GM23338 (cell line): ENCODE measurements around the gene CARD9.

Source experiments
- CREB1 ChIP-seq: fragments of 250-450 bp; sonication (Bioruptor Pico); IDR thresholded peaks from 2 replicates; pipeline ENCODE4 v1.5.0; 2020; ENCODE audit warnings: low read depth, mild to moderate bottlenecking, moderate library complexity
- CTCF ChIP-seq, 2 experiments: fragments of 200-600 bp in 1 of 2; sonication (generic) in 1 of 2; conservative IDR thresholded peaks; 2 replicates each; pipeline versions ENCODE4 v1.5.1 to v1.6.1; 2016 to 2017; ENCODE audit warnings: antibody characterized with exemption in 2 of 2, low read depth in 2 of 2, mild to moderate bottlenecking in 2 of 2, moderate library complexity in 1 of 2
- ETS1 ChIP-seq: IDR thresholded peaks from 2 replicates; pipeline ENCODE4 v1.6.1; 2016; ENCODE audit warnings: antibody characterized with exemption
- EZH2 ChIP-seq: fragments of 200-600 bp; sonication (generic); IDR thresholded peaks from one replicate; pipeline ENCODE4 v1.8.0; 2017; ENCODE audit warnings: antibody characterized with exemption, mild to moderate bottlenecking, low read depth; ENCODE audit not compliant: unreplicated experiment
- EZH2phosphoT487 ChIP-seq: fragments of 200-600 bp; sonication (generic); IDR thresholded peaks from one replicate; pipeline ENCODE4 v1.8.1; 2018; ENCODE audit warnings: antibody characterized with exemption; ENCODE audit not compliant: unreplicated experiment
- JUNB ChIP-seq: IDR thresholded peaks from one replicate; pipeline ENCODE4 v1.6.1; 2016; ENCODE audit warnings: antibody characterized with exemption; ENCODE audit not compliant: unreplicated experiment
- NANOG ChIP-seq: IDR thresholded peaks from 2 replicates; pipeline ENCODE4 v1.6.1; 2016; ENCODE audit warnings: antibody characterized with exemption, borderline replicate concordance
- POLR2AphosphoS5 ChIP-seq: IDR thresholded peaks from 2 replicates; pipeline ENCODE4 v1.6.1; 2016; ENCODE audit warnings: antibody characterized with exemption, low read depth
- ZNF114 ChIP-seq: fragments of 250-450 bp; sonication (Bioruptor Pico); IDR thresholded peaks from 2 replicates; pipeline ENCODE4 v1.5.0; 2020; ENCODE audit warnings: mild to moderate bottlenecking, moderate library complexity
- ZNF331 ChIP-seq: fragments of 250-450 bp; sonication (Bioruptor Pico); IDR thresholded peaks from 2 replicates; pipeline ENCODE4 v1.5.0; 2020; ENCODE audit warnings: low read depth, mild to moderate bottlenecking, moderate library complexity
- ZNF462 ChIP-seq: fragments of 250-450 bp; sonication (Bioruptor Pico); IDR thresholded peaks from 2 replicates; pipeline ENCODE4 v1.5.0; 2020; ENCODE audit warnings: mild to moderate bottlenecking, moderate library complexity
- TF ChIP-seq, protein P1 (sequence below): IDR thresholded peaks from one replicate; pipeline ENCODE4 v1.6.1; 2018; ENCODE audit warnings: antibody characterized with exemption; ENCODE audit not compliant: unreplicated experiment

DNA sequence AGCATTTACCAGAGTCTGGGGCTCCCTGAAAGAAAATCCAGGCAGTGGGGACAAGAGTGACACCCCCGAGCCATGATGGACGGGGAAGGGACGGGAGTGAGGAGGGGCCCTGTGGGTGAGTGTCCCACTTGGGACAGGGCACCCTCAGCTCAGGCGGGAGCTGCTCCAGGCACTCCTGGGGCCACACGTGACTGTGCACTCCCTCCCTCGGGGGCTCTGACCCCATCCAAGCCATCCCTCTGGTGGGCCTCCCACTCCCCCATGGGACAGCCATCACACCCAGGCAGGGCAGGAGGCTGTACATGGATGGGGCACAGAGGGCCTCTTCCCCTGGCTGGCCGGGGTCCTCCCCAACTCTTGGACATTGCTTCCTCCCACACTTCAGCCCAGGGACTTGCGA is 3.0 kb upstream of the CARD9 start:
- no peak for TF ChIP-seq CTCF (conservative IDR thresholded peaks at IDR 0.05; ENCODE audit: low read depth in 2 of 2)
- TF ChIP-seq POLR2AphosphoS5: no peak
- TF ChIP-seq CREB1 (CRISPR knock-in tag): no peak
- no peak for TF ChIP-seq EZH2
- TF ChIP-seq NANOG: no peak
- TF ChIP-seq, protein P1, sequence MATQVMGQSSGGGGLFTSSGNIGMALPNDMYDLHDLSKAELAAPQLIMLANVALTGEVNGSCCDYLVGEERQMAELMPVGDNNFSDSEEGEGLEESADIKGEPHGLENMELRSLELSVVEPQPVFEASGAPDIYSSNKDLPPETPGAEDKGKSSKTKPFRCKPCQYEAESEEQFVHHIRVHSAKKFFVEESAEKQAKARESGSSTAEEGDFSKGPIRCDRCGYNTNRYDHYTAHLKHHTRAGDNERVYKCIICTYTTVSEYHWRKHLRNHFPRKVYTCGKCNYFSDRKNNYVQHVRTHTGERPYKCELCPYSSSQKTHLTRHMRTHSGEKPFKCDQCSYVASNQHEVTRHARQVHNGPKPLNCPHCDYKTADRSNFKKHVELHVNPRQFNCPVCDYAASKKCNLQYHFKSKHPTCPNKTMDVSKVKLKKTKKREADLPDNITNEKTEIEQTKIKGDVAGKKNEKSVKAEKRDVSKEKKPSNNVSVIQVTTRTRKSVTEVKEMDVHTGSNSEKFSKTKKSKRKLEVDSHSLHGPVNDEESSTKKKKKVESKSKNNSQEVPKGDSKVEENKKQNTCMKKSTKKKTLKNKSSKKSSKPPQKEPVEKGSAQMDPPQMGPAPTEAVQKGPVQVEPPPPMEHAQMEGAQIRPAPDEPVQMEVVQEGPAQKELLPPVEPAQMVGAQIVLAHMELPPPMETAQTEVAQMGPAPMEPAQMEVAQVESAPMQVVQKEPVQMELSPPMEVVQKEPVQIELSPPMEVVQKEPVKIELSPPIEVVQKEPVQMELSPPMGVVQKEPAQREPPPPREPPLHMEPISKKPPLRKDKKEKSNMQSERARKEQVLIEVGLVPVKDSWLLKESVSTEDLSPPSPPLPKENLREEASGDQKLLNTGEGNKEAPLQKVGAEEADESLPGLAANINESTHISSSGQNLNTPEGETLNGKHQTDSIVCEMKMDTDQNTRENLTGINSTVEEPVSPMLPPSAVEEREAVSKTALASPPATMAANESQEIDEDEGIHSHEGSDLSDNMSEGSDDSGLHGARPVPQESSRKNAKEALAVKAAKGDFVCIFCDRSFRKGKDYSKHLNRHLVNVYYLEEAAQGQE: no peak
- no peak for TF ChIP-seq ETS1
- no peak for TF ChIP-seq ZNF331 (CRISPR knock-in tag)
- no peak for TF ChIP-seq JUNB
- no peak for TF ChIP-seq EZH2phosphoT487
- TF ChIP-seq ZNF462 (CRISPR knock-in tag): no peak
- no peak for TF ChIP-seq ZNF114
